ENCODE measurements around the gene TMEM233.
A peak's percentile ranks its signal among the peaks of the same experiment; 100 is the strongest.

TMEM233 gene

GRCh38 chr12:119683413-119683812 lies 89.8 kb downstream of the TMEM233 start:
- DNase-seq, result no peak

GRCh38 chr12:119683816-119684215 lies 90.2 kb downstream of the TMEM233 start:
- no peak for DNase-seq

GRCh38 chr12:119684711-119685369 lies 91.3 kb downstream of the TMEM233 start:
- no peak for DNase-seq

GRCh38 chr12:119685375-119685774 lies 91.8 kb downstream of the TMEM233 start:
- DNase-seq, result no peak

GRCh38 chr12:119686355-119686754 lies 92.8 kb downstream of the TMEM233 start:
- DNase-seq, result no peak

- DNase-seq, result no peak
These were observed 93.2 kb downstream of the TMEM233 start for GRCh38 chr12:119686776-119687175.

GRCh38 chr12:119687406-119687805 lies 93.8 kb downstream of the TMEM233 start:
- no peak for DNase-seq

- DNase-seq, result no peak
These were observed 94.3 kb downstream of the TMEM233 start for GRCh38 chr12:119687879-119688278.

GRCh38 chr12:119689935-119690500 lies 96.4 kb downstream of the TMEM233 start:
- no peak for DNase-seq

GRCh38 chr12:119691202-119691810 lies 97.7 kb downstream of the TMEM233 start:
- no peak for DNase-seq

- peak; percentile 75 for DNase-seq
These were observed 98.8 kb downstream of the TMEM233 start for GRCh38 chr12:119692410-119692809.
